Tibial artery (tissue), 4 donors: ENCODE data around the gene RBM17.
"Not testable (repeated sequence)": the region's sequence is repeated elsewhere in the genome, so short reads cannot be mapped to it uniquely, and the experiment has no call there.

Source experiments
- DNase-seq, 2 donors: peaks; one replicate each; pipeline ENCODE4 v3.0.0-alpha.2; 2019
- H3K27ac ChIP-seq, 2 donors: fragments of 200-600 bp; sonication (generic) in 1 of 2; 1 replicate in 1 of 2; 2 replicates in 1 of 2; pipeline ENCODE4 v1.5.1; 2018 to 2019; ENCODE audit warnings: mild to moderate bottlenecking in 1 of 2
- H3K27me3 ChIP-seq, 2 donors: fragments of 200-600 bp; sonication (generic) in 1 of 2; one replicate each; pipeline versions ENCODE4 v1.5.1 to v1.6.0; 2016 to 2019
- H3K36me3 ChIP-seq, 3 donors: fragments of 200-600 bp; sonication (generic) in 2 of 3; one replicate each; pipeline ENCODE4 v1.5.1; 2016 to 2019; ENCODE audit warnings: mild to moderate bottlenecking in 2 of 3
- H3K4me1 ChIP-seq, 4 donors: fragments of 200-600 bp; sonication (generic) in 2 of 4; 1 replicate in 3 of 4; 2 replicates in 1 of 4; pipeline ENCODE4 v1.5.1; 2016 to 2019
- H3K4me3 ChIP-seq, 2 donors: fragments of 200-600 bp; sonication (generic) in 1 of 2; 1 replicate in 1 of 2; 2 replicates in 1 of 2; pipeline ENCODE4 v1.5.1; 2018 to 2019; ENCODE audit warnings: mild to moderate bottlenecking in 2 of 2
- H3K9me3 ChIP-seq, 3 donors: fragments of 200-600 bp; sonication (generic) in 1 of 3; one replicate each; pipeline ENCODE4 v1.5.1; 2016 to 2019
- CTCF ChIP-seq, 2 experiments: fragments of 200-600 bp in 1 of 2; fragments of 450-650 bp in 1 of 2; IDR thresholded peaks; one replicate each; pipeline ENCODE4 v1.5.1; 2017 to 2019; ENCODE audit warnings: antibody characterized with exemption in 2 of 2, mild to moderate bottlenecking in 1 of 2, moderate library complexity in 1 of 2
- intact Hi-C: fragments of 100-400 bp; cut with DNase I; formaldehyde crosslinking; loops from one replicate; pipeline ENCODE4 v1.15.0; 2023; ENCODE audit warnings: low total_unique reads

The RBM17 gene

GRCh38 chr10:6098156-6098555, 9.3 kb downstream of the RBM17 start:
- no peaks in the 10 kb centered on the region for H3K9me3 ChIP-seq
- peaks cover 24 to 55% (median 31%) of the 10 kb centered on the region in 3 donors for H3K36me3 ChIP-seq
- no peak overlapping the region for H3K27ac ChIP-seq
- TF ChIP-seq CTCF (IDR thresholded peaks at IDR 0.05): no peak
- intact Hi-C loops: no loop called here
- DNase-seq: no peak
- no peaks in the 10 kb centered on the region for H3K27me3 ChIP-seq
- no peak overlapping the region for H3K4me3 ChIP-seq
- peaks cover 0 to 23% (median 13%) of the 10 kb centered on the region in 4 donors for H3K4me1 ChIP-seq

- H3K4me3 ChIP-seq: no peak overlapping the region
- intact Hi-C loops: no loop called here
Measured at GRCh38 chr10:6100370-6100769, 11.5 kb downstream of the RBM17 start.

GRCh38 chr10:6101181-6101580, 12.3 kb downstream of the RBM17 start:
- no peak for TF ChIP-seq CTCF (IDR thresholded peaks at IDR 0.05)
- intact Hi-C loops: no loop called here

More at GRCh38 chr10:6100370-6100769, 11.5 kb downstream of the RBM17 start:
- no peaks in the 10 kb centered on the region for H3K27me3 ChIP-seq
- no peak for DNase-seq
- H3K36me3 ChIP-seq: peaks cover 31 to 65% (median 32%) of the 10 kb centered on the region in 3 donors
- no peak overlapping the region for H3K27ac ChIP-seq
- peaks cover 0 to 10% (median 8%) of the 10 kb centered on the region in 4 donors for H3K4me1 ChIP-seq
- no peak for TF ChIP-seq CTCF (IDR thresholded peaks at IDR 0.05)
- no peaks in the 10 kb centered on the region for H3K9me3 ChIP-seq

GRCh38 chr10:6102128-6102527, 13.3 kb downstream of the RBM17 start:
- intact Hi-C loops: no loop called here
- no peaks in the 10 kb centered on the region for H3K9me3 ChIP-seq
- H3K27me3 ChIP-seq: no peaks in the 10 kb centered on the region
- TF ChIP-seq CTCF (IDR thresholded peaks at IDR 0.05): no peak
- H3K4me3 ChIP-seq: no peak overlapping the region
- no peak overlapping the region for H3K27ac ChIP-seq
- H3K36me3 ChIP-seq: peaks cover 38 to 78% (median 42%) of the 10 kb centered on the region in 3 donors
- no peak for DNase-seq
- H3K4me1 ChIP-seq: no peaks in the 10 kb centered on the region

More at GRCh38 chr10:6101181-6101580, 12.3 kb downstream of the RBM17 start:
- Histone ChIP-seq H3K4me1 (peaks cover 0 to 2% (median under 1%) of the 10 kb centered on the region in 4 donors), H3K27me3 (no peaks in the 10 kb centered on the region), H3K27ac (no peak overlapping the region), H3K4me3 (no peak overlapping the region), H3K9me3 (no peaks in the 10 kb centered on the region), H3K36me3 (peaks cover 35 to 71% (median 37%) of the 10 kb centered on the region in 3 donors)
- DNase-seq: no peak

- H3K27ac ChIP-seq: no peak overlapping the region
- intact Hi-C loops: no loop called here
- no peak overlapping the region for H3K4me3 ChIP-seq
- no peaks in the 10 kb centered on the region for H3K9me3 ChIP-seq
- no peak for DNase-seq
- no peak for TF ChIP-seq CTCF (IDR thresholded peaks at IDR 0.05)
- H3K36me3 ChIP-seq: peaks cover 34 to 79% (median 45%) of the 10 kb centered on the region in 3 donors
- no peaks in the 10 kb centered on the region for H3K27me3 ChIP-seq
- no peaks in the 10 kb centered on the region for H3K4me1 ChIP-seq
Measured at GRCh38 chr10:6103591-6103990, 14.8 kb downstream of the RBM17 start.

GRCh38 chr10:6107616-6108015, 18.8 kb downstream of the RBM17 start:
- H3K27me3 ChIP-seq, H3K4me1 ChIP-seq, H3K4me3 ChIP-seq, H3K27ac ChIP-seq, DNase-seq, H3K9me3 ChIP-seq: not testable (repeated sequence)
- intact Hi-C loops: loop anchor here (5.0 kb wide), 1 partner anchor 95 kb away; the partner anchor contains the start of gene PFKFB3
- peaks cover 49 to 84% (median 63%) of the 10 kb centered on the region in 3 donors for H3K36me3 ChIP-seq
